A549 treated with CORT108297 at 1 μM for 4 hours (cell line): ENCODE results near the gene NR2C2AP. TPM values are rescaled to one million over a fixed set of nuclear protein-coding genes. Genes with fewer than 3 reads are reported as not detected.

Source experiments
- total RNA-seq: library from RNA; stranded (reverse); fragments of 200-300 nt; extraction: Qiagen RNA extraction; gene quantifications from 5 replicates; pipeline ENCODE4 v1.2.3, GENCODE V29; 2022

Gene NR2C2AP
- 29.4 to 33.1 TPM (median 32.3 TPM) in 5 replicates for total RNA-seq

GRCh38 chr19:19203012-19203856, at the start of gene NR2C2AP:
NR2C2AP (minus strand) TSS chr19:19203414; CDS start chr19:19203060, 354 bp downstream.

GRCh38 chr19:19211499-19212420, 8.5 kb upstream of the NR2C2AP start, which contains the start of gene NCAN:
NCAN (plus strand) TSS chr19:19211958; CDS start chr19:19216954, 4,996 bp downstream.

GRCh38 chr19:19192078-19192882, 10.9 kb downstream of the NR2C2AP start, which contains the start of the genes BORCS8 and RFXANK:
BORCS8 (minus strand) TSS chr19:19192152; CDS start chr19:19192117, 35 bp downstream.
RFXANK (plus strand) TSS chr19:19192258; CDS start chr19:19193947, 1,689 bp downstream.

GRCh38 chr19:19170053-19170872, 33.0 kb downstream of the NR2C2AP start, which contains the start of gene MEF2B:
MEF2B (minus strand) TSS chr19:19170263; CDS start chr19:19150735, 19,528 bp downstream.

Other genes with a start within 250 kb of the NR2C2AP start
- 23.8 to 34.5 TPM (median 33.0 TPM) in 5 replicates for gene SUGP2, start 169.9 kb downstream of the NR2C2AP start, total RNA-seq
- 24.2 to 30.9 TPM (median 29.9 TPM) in 5 replicates for gene ARMC6, start 169.8 kb downstream of the NR2C2AP start, total RNA-seq
- 0.44 to 1.2 TPM (median 0.67 TPM) in 5 replicates for gene SLC25A42, start 139.4 kb downstream of the NR2C2AP start, total RNA-seq
- 19.5 to 29.5 TPM (median 26.2 TPM) in 5 replicates for gene TMEM161A, start 64.9 kb downstream of the NR2C2AP start, total RNA-seq
- 0.70 to 0.95 TPM (median 0.75 TPM) in 4 of 5 replicates, not detected in the other for gene MEF2B, start 33.2 kb downstream of the NR2C2AP start, total RNA-seq
- gene BORCS8, start 11.3 kb downstream of the NR2C2AP start, total RNA-seq, result 7.7 to 13.5 TPM (median 12.2 TPM) in 5 replicates
- gene RFXANK, start 11.2 kb downstream of the NR2C2AP start, total RNA-seq, result 36.1 to 51.6 TPM (median 47.5 TPM) in 5 replicates
- 0.02 to 0.07 TPM (median 0.05 TPM) in 5 replicates for gene NCAN, start 8.5 kb upstream of the NR2C2AP start, total RNA-seq
- 0.46 to 0.88 TPM (median 0.50 TPM) in 5 replicates for gene TM6SF2, start 69.9 kb upstream of the NR2C2AP start, total RNA-seq
- 22.4 to 34.5 TPM (median 25.9 TPM) in 5 replicates for gene SUGP1, start 117.1 kb upstream of the NR2C2AP start, total RNA-seq
- 10.4 to 15.0 TPM (median 13.9 TPM) in 5 replicates for gene MAU2, start 117.4 kb upstream of the NR2C2AP start, total RNA-seq
- gene GATAD2A, start 202.3 kb upstream of the NR2C2AP start, total RNA-seq, result 34.9 to 51.0 TPM (median 46.1 TPM) in 5 replicates